Measurements from ENCODE around the gene CACNG6.
A peak's percentile ranks its signal among the peaks of the same experiment; 100 is the strongest.

- TF ChIP-seq CTCF (conservative IDR thresholded peaks at IDR 0.05; ENCODE audit: low read depth, low read length) (peak; percentile 53), EZH2 (IDR thresholded peaks at IDR 0.05; ENCODE audit: borderline replicate concordance, low read depth, low read length, poor library complexity, severe bottlenecking) (no peak)
Observed at GRCh38 chr19:53947624-53948023, 43.8 kb upstream of the CACNG6 start.
